Thyroid gland (tissue), 4 donors: Measurements from ENCODE around the gene P2RX7.

Experiments used
- POLR2A ChIP-seq, 2 donors: fragments of 450-650 bp; IDR thresholded peaks; one replicate each; pipeline ENCODE4 v1.6.1; 2017; ENCODE audit warnings: antibody characterized with exemption in 2 of 2, mild to moderate bottlenecking in 2 of 2, moderate library complexity in 1 of 2
- TF ChIP-seq, protein P1 (sequence below), 6 experiments: fragments of 200-600 bp in 3 of 6; fragments of 450-650 bp in 3 of 6; sonication (generic) in 3 of 6; IDR thresholded peaks; one replicate each; pipeline ENCODE4 v1.5.1; 2016 to 2019; ENCODE audit warnings: antibody characterized with exemption in 6 of 6, mild to moderate bottlenecking in 2 of 6, inconsistent platforms in 1 of 6, moderate library complexity in 1 of 6

DNA sequence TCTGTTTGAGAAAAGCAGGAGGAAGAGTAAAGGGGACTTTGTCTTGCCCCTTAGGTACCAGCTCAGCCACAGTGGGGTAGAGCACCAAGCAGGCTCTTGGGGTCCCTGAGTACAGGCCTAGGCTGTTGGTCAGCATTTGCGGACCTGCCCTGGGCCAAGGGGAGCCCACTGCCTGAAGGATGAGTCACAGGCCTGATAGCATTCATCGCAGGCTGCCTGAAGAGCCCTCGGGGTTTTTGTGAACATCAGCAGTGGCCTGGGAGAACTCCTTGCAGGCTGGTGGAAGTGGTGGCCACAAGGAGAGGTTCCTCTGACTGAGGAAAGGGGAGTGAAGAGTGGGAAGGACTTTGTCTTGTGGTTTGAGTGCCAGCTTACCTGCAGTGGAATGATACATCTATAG lies 25.0 kb upstream of the P2RX7 start:
- no peak for TF ChIP-seq POLR2A (IDR thresholded peaks at IDR 0.05)
- TF ChIP-seq, protein P1, sequence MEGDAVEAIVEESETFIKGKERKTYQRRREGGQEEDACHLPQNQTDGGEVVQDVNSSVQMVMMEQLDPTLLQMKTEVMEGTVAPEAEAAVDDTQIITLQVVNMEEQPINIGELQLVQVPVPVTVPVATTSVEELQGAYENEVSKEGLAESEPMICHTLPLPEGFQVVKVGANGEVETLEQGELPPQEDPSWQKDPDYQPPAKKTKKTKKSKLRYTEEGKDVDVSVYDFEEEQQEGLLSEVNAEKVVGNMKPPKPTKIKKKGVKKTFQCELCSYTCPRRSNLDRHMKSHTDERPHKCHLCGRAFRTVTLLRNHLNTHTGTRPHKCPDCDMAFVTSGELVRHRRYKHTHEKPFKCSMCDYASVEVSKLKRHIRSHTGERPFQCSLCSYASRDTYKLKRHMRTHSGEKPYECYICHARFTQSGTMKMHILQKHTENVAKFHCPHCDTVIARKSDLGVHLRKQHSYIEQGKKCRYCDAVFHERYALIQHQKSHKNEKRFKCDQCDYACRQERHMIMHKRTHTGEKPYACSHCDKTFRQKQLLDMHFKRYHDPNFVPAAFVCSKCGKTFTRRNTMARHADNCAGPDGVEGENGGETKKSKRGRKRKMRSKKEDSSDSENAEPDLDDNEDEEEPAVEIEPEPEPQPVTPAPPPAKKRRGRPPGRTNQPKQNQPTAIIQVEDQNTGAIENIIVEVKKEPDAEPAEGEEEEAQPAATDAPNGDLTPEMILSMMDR (IDR thresholded peaks at IDR 0.05), result no peak
